DMS 273 (cell line): ENCODE data around the gene CCDC83.
A peak's percentile ranks its signal among the peaks of the same experiment; 100 is the strongest.
"Not testable (repeated sequence)": the region's sequence is repeated elsewhere in the genome, so short reads cannot be mapped to it uniquely, and the experiment has no call there.

Experiments
- DNase-seq: peaks from one replicate; lab custom pipeline; 2025; ENCODE audit not compliant: unreplicated experiment; lab: John Stamatoyannopoulos, UW

CCDC83 gene

GRCh38 chr11:85939099-85940015, 84.2 kb downstream of the CCDC83 start:
- no peak for DNase-seq

GRCh38 chr11:85941380-85941973, 86.3 kb downstream of the CCDC83 start:
- DNase-seq = peak; percentile 61

- no peak for DNase-seq
These were observed 90.1 kb downstream of the CCDC83 start for GRCh38 chr11:85945296-85945695.

GRCh38 chr11:85945788-85946187, 90.6 kb downstream of the CCDC83 start:
- no peak for DNase-seq

- DNase-seq = no peak
These were observed 91.0 kb downstream of the CCDC83 start for GRCh38 chr11:85946221-85946620.

GRCh38 chr11:85947431-85948272, 92.5 kb downstream of the CCDC83 start:
- no peak for DNase-seq

GRCh38 chr11:85948884-85949283, 93.7 kb downstream of the CCDC83 start:
- no peak for DNase-seq

GRCh38 chr11:85949798-85950197, 94.6 kb downstream of the CCDC83 start:
- no peak for DNase-seq

- DNase-seq = no peak
These were observed 95.3 kb downstream of the CCDC83 start for GRCh38 chr11:85950317-85951048.

- no peak for DNase-seq
These were observed 95.8 kb downstream of the CCDC83 start for GRCh38 chr11:85951049-85951405.

GRCh38 chr11:85951428-85952107, 96.4 kb downstream of the CCDC83 start:
- DNase-seq = peak; percentile 3

- not testable (repeated sequence) for DNase-seq
These were observed 96.9 kb downstream of the CCDC83 start for GRCh38 chr11:85952108-85952485.

- no peak for DNase-seq
These were observed 98.4 kb downstream of the CCDC83 start for GRCh38 chr11:85953491-85954143.

GRCh38 chr11:85955531-85955930, 100.3 kb downstream of the CCDC83 start:
- no peak for DNase-seq

- no peak for DNase-seq
These were observed 105.5 kb downstream of the CCDC83 start for GRCh38 chr11:85960678-85961077.

GRCh38 chr11:85961130-85961529, 105.9 kb downstream of the CCDC83 start:
- no peak for DNase-seq

- DNase-seq = peak; percentile 9
These were observed 106.8 kb downstream of the CCDC83 start for GRCh38 chr11:85961930-85962363.

GRCh38 chr11:85965202-85965601, 110.0 kb downstream of the CCDC83 start:
- no peak for DNase-seq

- no peak for DNase-seq
These were observed 112.3 kb downstream of the CCDC83 start for GRCh38 chr11:85967457-85967856.
